NK-92 (cell line): ENCODE results near the gene ARPC2.

Source experiments
- DNase-seq: peaks from one replicate; lab custom pipeline; 2025; ENCODE audit not compliant: unreplicated experiment; lab: John Stamatoyannopoulos, UW

The ARPC2 gene

GRCh38 chr2:218252509-218253231 lies 35.7 kb downstream of the ARPC2 start:
- DNase-seq: no peak

- no peak for DNase-seq
Measured at GRCh38 chr2:218253232-218253625, 36.2 kb downstream of the ARPC2 start.

GRCh38 chr2:218255446-218255845 lies 38.5 kb downstream of the ARPC2 start:
- DNase-seq: no peak

- DNase-seq: no peak
Measured at GRCh38 chr2:218256612-218257350, 39.8 kb downstream of the ARPC2 start.

- no peak for DNase-seq
Measured at GRCh38 chr2:218257390-218257981, 40.5 kb downstream of the ARPC2 start.

DNA sequence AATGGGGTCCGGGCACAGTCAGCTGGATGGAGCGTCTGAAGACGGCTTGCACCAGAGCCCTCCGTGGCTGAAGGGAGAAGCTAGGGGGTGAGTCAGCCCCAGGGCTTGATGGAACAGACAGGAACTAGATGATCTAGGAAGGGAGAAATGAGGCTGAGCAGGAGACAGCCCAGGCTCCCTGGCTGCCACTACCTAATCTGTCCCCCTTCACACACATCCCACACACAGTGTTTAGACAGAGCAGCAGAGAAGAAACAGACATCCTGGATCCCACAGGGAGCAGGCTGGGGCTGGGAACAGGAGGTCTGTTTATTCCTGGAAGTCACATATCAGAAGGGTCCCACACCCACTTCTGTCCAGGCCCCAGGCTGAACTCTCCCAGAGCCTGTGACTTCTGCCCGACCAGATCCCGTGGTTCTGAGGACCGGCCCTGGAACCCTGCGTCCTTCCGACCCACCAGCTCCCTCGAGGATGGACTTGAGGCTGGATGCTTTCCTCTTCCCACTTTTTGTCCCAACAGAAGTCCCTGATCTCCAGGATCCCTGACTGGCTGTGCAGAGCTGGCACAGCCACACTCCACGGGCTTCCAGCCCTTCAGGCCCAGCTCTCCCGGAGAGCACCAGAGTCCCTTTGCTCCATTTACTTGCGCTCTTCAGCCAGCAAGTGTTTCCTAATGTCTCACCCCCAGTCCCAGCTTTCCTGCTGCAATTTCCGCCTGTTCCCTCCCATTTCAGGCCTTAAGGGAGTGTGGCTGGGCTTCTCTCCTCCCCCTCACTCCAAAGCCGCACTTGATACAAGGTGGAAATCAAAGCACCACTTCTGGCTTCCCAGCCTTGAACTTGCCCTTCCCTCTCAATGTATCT lies 42.3 kb downstream of the ARPC2 start:
- no peak for DNase-seq

DNA sequence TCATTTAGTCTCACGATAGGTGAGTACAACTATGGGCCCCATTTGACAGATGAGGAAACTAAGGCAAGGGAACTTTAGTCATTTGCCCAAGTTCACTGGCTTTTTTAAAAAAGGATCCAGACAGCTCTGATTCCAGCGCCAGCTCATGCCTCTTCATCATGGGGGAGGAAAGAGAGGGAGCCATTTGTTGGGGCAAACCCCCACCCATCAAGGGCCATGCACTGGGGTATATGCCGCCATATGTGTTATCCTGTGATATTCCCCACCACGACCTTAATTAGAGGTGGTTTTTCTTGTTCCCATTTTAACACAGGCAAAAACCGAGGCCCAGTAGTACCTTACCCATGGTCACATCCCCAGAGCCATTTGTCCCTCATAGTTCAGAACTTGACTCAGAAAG lies 43.2 kb downstream of the ARPC2 start:
- no peak for DNase-seq

DNA sequence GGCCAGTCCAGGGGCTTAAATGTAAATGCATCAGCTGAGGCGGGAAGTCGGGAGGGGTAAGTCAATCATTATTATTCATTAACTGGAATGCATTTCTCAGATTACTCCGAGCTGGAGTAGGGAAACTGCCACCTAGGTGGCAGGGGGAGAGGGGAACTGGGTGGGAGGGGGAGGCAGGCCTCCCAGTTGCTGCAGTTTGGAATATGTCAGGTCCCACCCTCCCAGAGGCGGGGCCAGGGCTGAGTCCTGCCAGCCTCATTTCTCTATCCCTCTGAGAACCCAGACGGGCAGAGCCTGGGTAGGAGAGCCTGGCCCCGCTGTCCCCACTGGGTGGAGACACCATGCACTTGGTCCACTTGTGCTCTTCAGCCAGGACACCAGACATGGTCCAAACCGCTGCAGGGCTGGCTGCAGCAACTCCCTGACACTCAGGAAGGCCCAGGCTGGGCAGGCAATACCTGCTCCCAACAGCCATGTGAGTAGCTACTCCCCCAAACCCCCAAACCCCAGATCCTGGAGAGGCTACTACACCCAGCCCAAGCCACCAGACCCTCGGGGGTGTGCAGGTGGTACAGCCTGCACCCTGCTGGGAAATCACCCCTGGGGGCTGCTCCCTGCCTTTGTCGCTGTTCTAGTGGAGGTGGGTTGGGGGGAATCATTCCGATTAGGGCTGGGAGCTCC lies 43.9 kb downstream of the ARPC2 start, which contains the start of gene GPBAR1:
GPBAR1 (plus strand) TSS at position 274 of the 681 bp plus-strand sequence. CDS start 1,710 bp downstream, outside the sequence.
- no peak for DNase-seq

DNA sequence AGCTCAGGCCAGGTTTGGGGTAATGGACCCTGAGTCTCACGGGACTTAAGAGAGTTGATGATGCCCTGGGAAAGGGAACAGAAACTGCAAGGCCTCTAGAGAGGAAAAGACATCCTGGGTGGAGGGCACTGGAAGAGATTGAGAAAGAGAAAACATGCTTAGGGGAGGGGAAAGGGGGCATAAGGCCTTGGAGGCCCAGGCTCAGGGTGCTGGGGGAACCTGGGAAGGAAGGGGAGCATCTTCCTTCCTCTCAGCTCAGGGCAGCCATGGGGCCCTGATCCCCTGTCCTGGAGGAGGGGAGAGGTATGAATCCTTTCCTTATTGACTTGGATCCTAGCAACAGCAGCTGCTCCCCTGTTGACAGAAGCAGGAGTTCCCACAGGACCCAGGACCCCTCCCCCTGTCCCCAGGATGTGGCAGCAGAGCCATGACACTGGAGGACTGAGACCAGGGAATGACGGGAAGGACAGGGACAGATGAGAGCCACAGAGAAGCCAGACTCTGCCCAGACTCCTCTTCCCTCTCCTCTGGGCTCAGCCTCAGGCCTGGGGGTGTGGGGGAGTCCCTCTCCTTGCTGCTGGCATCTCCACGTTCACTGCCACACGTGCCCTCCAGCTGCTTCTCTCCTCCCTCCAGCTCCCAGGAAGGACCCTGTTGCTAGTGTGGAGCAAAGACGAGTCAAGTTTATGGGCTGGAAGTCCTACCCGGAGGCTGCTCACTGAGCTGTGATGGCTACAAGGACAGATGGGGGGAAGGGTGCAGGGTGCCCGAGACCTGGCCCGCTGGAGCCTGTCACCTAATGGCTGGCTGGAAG lies 44.6 kb downstream of the ARPC2 start:
- no peak for DNase-seq

DNA sequence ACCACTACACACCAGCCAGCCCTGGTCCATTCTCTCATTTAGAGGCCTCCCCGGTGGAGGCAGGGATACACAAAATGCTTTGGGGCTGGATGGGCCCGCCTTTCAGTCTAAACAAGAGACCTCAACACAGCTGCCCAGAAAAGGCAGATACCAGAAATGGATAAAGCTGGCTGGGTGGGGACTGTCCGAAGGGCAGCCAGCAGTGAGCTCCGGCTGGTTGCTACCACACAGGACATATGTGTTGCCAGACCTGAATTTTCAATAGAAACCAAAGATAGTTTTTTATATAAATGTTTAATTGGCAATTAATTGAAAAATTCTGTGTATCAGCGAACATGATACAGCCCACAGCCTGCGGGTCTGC lies 45.2 kb downstream of the ARPC2 start:
- DNase-seq: no peak

DNA sequence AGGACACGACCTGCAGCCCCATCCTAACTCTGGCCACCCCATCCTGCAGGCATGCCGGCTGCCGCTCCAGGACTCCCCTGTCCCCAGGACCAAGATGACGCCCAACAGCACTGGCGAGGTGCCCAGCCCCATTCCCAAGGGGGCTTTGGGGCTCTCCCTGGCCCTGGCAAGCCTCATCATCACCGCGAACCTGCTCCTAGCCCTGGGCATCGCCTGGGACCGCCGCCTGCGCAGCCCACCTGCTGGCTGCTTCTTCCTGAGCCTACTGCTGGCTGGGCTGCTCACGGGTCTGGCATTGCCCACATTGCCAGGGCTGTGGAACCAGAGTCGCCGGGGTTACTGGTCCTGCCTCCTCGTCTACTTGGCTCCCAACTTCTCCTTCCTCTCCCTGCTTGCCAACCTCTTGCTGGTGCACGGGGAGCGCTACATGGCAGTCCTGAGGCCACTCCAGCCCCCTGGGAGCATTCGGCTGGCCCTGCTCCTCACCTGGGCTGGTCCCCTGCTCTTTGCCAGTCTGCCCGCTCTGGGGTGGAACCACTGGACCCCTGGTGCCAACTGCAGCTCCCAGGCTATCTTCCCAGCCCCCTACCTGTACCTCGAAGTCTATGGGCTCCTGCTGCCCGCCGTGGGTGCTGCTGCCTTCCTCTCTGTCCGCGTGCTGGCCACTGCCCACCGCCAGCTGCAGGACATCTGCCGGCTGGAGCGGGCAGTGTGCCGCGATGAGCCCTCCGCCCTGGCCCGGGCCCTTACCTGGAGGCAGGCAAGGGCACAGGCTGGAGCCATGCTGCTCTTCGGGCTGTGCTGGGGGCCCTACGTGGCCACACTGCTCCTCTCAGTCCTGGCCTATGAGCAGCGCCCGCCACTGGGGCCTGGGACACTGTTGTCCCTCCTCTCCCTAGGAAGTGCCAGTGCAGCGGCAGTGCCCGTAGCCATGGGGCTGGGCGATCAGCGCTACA lies 45.9 kb downstream of the ARPC2 start:
- no peak for DNase-seq

GRCh38 chr2:218263817-218264641 lies 47.0 kb downstream of the ARPC2 start:
- DNase-seq: no peak

DNA sequence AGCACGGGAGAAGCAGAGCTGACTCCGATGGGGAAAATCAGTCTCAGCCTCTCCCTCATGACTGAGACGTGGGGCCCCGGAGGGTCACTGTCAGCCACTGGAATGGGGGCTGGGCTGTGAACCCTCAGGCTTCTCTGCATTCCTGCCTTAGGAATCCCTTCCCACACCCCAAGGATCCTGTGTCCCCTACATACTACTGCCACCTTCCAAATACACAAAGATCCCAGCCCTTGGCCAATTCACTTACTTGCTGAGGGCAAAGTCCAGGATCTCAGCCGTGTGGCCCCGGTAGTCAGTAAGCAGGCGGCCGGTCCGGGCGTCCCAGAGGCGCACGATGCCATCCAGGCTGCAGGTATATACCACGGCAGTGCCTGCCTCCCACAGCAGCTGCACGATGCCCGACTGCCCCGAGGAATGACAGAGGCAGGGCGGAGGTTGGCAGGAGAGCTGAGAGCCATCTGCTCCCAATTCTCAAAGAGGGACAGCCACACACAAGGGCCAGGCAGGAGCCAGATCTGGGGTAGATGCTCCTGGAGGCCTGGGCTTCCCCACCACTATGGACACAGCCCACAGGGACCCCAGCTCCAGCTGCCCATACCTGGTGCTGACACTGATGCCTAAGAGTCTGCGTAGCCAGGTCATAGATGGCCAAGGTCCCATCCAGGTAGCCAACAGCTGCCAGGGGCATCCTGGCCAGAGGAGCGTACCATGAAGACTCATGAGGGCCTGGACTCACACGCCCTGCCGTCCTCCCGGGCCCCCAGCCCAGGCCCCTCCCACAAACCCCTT lies 48.0 kb downstream of the ARPC2 start:
- no peak for DNase-seq

- no peak for DNase-seq
Measured at GRCh38 chr2:218265626-218266025, 48.6 kb downstream of the ARPC2 start.

GRCh38 chr2:218266316-218266979 lies 49.5 kb downstream of the ARPC2 start:
- DNase-seq: no peak

DNA sequence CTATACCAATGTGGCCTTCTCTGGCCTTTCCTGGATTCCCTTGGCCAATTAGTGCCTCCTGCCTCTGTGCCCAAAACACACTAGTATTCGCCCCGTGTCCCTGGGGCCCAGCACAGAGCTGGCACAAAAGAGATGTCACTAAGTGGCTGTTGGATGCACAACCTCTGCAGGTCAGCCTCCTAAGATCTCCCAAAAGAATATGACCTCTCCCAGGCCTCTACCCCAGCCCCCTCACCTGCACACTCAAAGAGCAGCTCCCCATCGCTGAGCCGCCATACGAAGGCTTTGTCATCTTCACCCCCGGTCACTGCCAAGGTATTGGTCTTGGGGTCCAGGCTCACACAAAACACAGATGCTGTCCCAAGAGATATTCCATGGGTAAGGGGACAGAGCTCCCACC lies 50.3 kb downstream of the ARPC2 start:
- no peak for DNase-seq
